Stimulated activated naive CD4-positive, alpha-beta T cell (primary cell): Measurements from ENCODE around the gene WDR7.

Source experiments
- DNase-seq, 6 experiments: peaks; one replicate each; lab custom pipeline; 2025; lab: John Stamatoyannopoulos, UW

The WDR7 gene

GRCh38 chr18:56936457-56936856 lies 285.3 kb downstream of the WDR7 start:
- DNase-seq, result no peak

GRCh38 chr18:56937874-56938430 lies 286.8 kb downstream of the WDR7 start:
- no peak for DNase-seq

- no peak for DNase-seq
Measured at GRCh38 chr18:56945171-56946083, 294.3 kb downstream of the WDR7 start.

- DNase-seq, result no peak
Measured at GRCh38 chr18:56947236-56947635, 296.1 kb downstream of the WDR7 start.

GRCh38 chr18:56952026-56952425 lies 300.9 kb downstream of the WDR7 start:
- no peak for DNase-seq

GRCh38 chr18:56953428-56954198 lies 302.5 kb downstream of the WDR7 start:
- no peak for DNase-seq

GRCh38 chr18:56955490-56955889 lies 304.3 kb downstream of the WDR7 start:
- no peak for DNase-seq

GRCh38 chr18:56959120-56959519 lies 308.0 kb downstream of the WDR7 start:
- DNase-seq, result no peak

GRCh38 chr18:56962322-56962721 lies 311.2 kb downstream of the WDR7 start:
- DNase-seq, result no peak

GRCh38 chr18:56967035-56967434 lies 315.9 kb downstream of the WDR7 start:
- no peak for DNase-seq

- DNase-seq, result no peak
Measured at GRCh38 chr18:56973487-56973886, 322.3 kb downstream of the WDR7 start.

- DNase-seq, result no peak
Measured at GRCh38 chr18:56974141-56974540, 323.0 kb downstream of the WDR7 start.

- no peak for DNase-seq
Measured at GRCh38 chr18:56975276-56975675, 324.1 kb downstream of the WDR7 start.

GRCh38 chr18:56977309-56977708 lies 326.1 kb downstream of the WDR7 start:
- DNase-seq, result no peak

- DNase-seq, result no peak
Measured at GRCh38 chr18:56977771-56978170, 326.6 kb downstream of the WDR7 start.

GRCh38 chr18:56980151-56980550 lies 329.0 kb downstream of the WDR7 start:
- no peak for DNase-seq

GRCh38 chr18:56982766-56983165 lies 331.6 kb downstream of the WDR7 start:
- DNase-seq, result no peak

GRCh38 chr18:56983275-56983992 lies 332.3 kb downstream of the WDR7 start:
- no peak for DNase-seq

GRCh38 chr18:56984731-56985130 lies 333.6 kb downstream of the WDR7 start:
- DNase-seq, result no peak

- no peak for DNase-seq
Measured at GRCh38 chr18:56986829-56987228, 335.7 kb downstream of the WDR7 start.

GRCh38 chr18:56987236-56987635 lies 336.1 kb downstream of the WDR7 start:
- no peak for DNase-seq

GRCh38 chr18:56988022-56988421 lies 336.9 kb downstream of the WDR7 start:
- no peak for DNase-seq
